HG03457 (cell line): ENCODE measurements around the gene CORO1C.

Experiments used
- ATAC-seq: cut with Tn5 transposase; IDR thresholded peaks from one replicate; pipeline ENCODE4 v1.9.1; 2021; ENCODE audit warnings: moderate number of reproducible peaks; ENCODE audit not compliant: unreplicated experiment

CORO1C gene

GRCh38 chr12:108727868-108728735 is 3.2 kb downstream of the CORO1C start:
- no peak for ATAC-seq

- ATAC-seq, result no peak
Observed at GRCh38 chr12:108727161-108727560, 4.2 kb downstream of the CORO1C start.

DNA sequence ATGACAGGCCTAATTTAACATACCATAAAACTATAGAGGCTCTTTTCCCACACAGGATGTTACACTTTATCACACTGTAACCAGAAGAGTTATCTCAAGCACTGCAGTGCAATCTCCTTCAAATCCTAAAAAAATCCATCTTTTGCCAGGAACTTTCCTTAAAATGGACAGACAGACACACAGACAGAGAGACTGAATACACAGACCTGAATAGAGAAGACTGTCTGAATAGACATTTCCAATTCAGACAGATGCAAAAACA is 6.5 kb downstream of the CORO1C start:
- ATAC-seq, result no peak

GRCh38 chr12:108724054-108724889 is 7.0 kb downstream of the CORO1C start:
- no peak for ATAC-seq

- ATAC-seq, result no peak
Observed at GRCh38 chr12:108722992-108723766, 8.1 kb downstream of the CORO1C start.

- no peak for ATAC-seq
Observed at GRCh38 chr12:108722463-108722862, 8.9 kb downstream of the CORO1C start.

GRCh38 chr12:108721824-108722223 is 9.5 kb downstream of the CORO1C start:
- ATAC-seq, result no peak

DNA sequence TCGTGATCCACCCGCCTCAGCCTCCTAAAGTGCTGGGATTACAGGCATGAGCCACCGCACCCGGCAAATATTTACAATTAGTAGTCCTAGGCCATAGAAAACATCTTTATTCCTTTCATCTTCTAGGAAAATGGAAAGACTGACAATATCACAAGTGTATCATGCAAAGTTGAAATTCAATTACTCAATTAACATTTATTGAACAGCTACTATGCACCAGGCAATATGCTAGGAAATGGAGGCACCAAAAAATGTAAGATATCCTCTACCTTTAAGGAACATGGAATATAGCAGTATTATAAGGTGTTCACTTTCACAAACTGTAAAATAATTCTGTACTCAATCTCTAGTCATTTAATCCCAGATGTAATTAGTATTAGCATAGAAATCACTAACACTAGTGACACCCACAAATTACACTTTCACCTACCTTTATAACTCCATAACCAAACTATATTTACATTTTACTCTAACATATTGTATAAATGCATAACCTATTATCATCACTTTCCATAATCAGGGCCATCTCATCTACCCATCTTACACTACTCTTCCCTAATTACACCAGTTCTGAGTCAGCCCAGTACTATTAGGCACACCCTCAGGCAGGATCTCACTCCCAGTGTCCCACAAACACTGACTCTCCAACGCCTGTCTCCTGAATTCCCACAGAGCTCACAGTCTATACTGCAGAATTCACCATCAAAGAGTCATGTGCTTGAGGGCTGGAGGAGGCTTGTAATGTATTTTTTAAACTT is 10.4 kb downstream of the CORO1C start:
- ATAC-seq, result no peak

DNA sequence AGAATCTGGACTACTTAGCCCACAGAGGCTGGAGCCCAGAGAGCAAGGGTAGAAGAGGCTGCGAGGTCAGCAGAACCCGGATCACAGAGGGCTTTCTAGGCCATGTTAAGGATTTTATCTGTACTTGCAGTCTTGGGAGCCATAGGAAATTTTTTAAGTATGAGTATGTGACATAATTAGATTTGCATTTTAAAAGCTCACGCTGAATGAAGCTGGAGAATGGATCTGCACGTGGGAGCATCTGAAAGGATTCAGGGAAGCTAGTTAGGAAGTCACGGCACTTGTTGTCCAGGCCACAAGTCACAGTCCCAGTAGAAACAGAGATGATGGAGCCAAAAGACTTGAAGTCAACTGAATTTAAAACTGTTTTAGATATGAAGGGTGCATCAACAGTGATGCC is 14.1 kb downstream of the CORO1C start:
- no peak for ATAC-seq

GRCh38 chr12:108714866-108715265 is 16.5 kb downstream of the CORO1C start:
- no peak for ATAC-seq

DNA sequence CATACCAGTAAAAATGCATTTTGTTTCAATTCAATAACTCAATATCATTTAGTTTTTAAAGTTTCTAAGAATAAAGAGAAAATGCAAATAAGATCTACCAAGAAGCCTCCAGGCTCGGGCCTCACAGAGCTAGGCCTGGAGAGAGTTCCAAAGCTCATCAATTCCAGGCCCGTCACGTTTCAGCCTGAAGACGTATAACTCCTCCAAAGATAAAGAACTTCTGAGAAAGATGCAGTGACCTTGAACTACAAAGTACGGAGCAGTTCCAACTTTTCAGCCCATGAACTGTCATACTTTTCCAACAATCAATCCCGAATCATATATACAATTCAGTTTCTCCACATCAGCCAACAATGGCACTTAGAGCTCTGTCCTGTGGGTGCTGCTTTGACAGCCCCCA is 17.8 kb downstream of the CORO1C start:
- no peak for ATAC-seq

- ATAC-seq, result no peak
Observed at GRCh38 chr12:108712925-108713203, 18.5 kb downstream of the CORO1C start.

DNA sequence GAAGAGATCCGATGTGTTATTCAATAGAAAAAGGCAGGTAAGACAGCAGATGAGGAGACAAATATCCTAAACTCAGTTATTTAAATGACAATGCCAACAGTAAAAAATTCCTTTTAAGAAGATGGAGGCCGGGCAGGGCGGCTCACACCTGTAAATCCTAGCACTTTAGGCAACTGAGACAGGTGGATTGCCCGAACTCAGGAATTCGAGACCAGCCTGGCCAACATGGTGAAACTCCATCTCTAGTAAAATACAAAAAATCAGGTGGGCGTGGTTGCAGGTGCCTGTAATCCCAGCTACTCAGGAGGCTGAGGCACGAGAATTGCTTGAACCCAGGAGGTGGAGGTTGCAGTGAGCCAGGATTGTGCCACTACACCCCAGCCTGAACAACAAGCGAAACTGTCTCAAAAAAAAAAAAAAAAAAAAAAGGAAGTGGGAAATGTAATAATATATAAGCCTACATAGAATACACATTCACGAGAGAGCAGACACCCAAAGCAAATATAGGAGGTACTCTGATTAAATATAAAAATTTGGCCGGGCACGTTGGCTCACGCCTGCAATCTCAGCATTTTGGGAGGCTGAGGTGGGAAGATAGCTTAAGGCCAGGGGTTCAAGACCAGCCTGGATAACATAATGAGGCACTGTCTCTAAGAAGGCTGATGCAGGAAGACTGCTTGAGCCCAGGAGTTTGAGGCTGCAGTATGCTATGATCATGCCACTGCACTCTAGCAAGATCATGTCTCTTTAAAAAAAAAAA is 19.0 kb downstream of the CORO1C start:
- ATAC-seq, result no peak

DNA sequence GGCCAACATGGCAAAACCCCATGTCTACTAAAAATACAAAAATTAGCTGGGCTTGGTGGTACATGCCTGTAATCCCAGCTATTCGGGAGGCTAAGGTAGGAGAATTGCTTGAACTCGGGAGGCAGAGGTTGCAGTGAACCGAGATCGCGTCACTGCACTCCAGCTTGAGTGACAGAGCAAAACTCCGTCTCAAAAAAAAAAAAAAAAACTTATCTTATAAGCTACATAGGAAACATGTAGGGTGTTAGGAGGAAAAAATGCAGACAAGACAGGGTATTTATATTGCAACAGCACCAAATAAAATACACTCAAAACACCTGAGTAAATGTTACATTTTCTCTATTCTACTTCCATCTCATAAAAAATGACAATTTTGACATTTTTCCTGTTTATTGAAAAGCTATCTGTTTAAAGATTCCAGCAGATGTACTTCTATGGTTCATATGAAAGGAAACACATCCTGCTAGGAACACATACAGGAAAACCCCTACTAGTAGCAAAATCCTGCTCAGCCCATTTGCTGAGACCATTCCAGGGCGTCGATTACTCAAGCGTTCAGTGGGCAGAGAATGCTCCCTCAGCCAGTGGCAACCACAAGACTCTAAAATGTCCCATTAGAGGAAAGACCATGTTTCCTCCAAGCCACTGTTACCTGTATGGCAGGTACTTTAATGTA is 19.7 kb downstream of the CORO1C start:
- ATAC-seq, result no peak

DNA sequence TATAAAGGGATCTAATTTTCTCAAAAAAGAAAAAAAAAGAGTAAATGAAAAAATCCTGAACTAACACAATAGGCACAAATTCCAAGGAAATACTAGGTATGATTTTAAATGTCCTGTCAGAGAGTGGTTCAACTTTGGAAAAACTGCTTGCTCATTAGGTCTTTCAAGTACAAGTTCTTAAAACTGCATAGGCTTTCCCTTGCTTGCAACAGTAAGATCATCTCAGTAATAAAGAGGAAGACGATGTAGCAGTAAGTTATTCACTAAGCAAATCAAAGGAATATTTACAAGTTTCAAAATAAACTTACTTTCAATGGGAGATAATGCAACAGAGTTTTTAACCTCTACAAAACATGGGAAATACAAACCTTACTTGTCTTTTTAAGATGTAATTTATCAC is 21.6 kb downstream of the CORO1C start:
- no peak for ATAC-seq

GRCh38 chr12:108704527-108704926 is 26.8 kb downstream of the CORO1C start:
- no peak for ATAC-seq

DNA sequence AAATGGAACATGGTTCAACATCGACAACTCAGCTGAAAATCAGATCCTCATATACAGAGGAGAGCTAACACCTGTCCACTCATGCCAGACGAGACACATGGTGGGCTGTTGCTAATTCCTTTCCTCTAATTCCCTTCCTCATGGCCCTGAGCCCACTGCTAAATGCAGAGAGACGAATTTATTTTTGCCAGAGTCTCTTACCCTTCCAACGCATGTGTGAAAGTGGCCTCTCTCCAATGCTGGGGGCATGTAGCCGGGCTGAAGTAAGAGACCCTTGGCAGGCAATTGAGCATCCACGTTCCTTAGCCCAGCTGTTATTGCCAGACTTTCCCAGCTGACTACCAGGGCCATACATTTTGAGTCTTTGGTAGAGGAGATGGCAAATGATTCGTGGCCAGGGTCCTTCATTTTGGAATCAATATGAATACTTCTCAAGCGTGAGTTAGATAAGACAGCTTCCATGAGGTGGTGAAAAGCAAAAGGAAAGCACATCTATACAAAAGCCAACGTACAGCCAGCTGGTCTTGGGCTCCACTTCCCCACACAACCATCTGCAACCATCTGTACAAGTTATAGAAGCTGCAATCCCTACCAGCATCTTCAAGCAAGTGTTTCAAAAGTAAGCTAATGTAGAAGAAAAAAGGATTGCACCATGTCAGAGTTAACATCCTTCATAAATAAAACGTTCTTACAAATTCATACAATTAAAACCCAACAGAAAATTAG is 28.6 kb downstream of the CORO1C start:
- ATAC-seq, result no peak

- ATAC-seq, result no peak
Observed at GRCh38 chr12:108701779-108702441, 29.4 kb downstream of the CORO1C start.
